IPS-18c (cell line): ENCODE data around the gene TMX4.
"Not testable (repeated sequence)": the region's sequence is repeated elsewhere in the genome, so short reads cannot be mapped to it uniquely, and the experiment has no call there.

Experiments
- H3K4me3 ChIP-seq: 2 replicates; pipeline ENCODE4 v1.7.0; 2013; ENCODE audit warnings: low read depth, mild to moderate bottlenecking, low read length, moderate library complexity; ENCODE audit not compliant: insufficient read depth
- H3K9me3 ChIP-seq: one replicate; pipeline ENCODE4 v1.6.1; 2013; ENCODE audit warnings: mild to moderate bottlenecking, low read length, moderate library complexity; ENCODE audit not compliant: control insufficient read depth, insufficient read depth

TMX4 gene

DNA sequence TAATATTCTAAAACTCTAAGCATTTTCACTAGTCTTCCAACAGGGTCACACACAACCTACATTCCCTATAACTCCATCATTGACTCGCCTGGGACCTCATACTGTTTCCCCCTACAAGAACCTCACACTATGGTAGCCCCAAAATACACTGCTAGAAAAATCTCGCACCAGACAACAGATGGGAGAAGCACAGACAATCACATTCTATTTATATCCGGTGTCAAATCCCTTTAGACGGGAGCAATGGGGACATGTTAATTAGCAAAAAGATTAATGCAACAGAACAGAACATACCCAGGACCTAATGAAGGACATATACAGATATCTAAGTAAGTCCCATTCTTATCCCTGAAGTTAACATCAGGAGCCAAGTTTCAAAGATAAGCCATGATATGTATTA is 33.6 kb downstream of the TMX4 start:
- Histone ChIP-seq H3K9me3 (no peaks in the 10 kb centered on the region), H3K4me3 (no peak overlapping the region)

DNA sequence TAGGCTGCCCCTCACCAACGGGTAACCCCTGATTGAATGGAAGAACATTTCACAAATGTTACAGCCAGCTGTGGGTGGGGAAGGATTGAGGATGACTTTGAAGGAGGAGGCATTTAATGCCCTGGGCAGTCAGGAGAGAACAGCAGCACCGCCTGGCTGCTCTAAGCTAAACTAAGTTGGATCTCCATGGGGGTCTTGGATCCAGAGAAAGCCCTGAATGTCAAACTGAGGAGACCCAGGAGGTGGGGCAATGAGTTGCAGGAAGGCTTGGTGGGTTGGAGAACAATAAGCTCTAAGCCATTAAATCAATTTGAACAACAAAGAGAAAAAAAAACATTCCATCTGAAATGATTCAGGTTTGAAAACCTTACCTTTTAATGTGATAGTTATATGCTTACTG is 35.4 kb downstream of the TMX4 start:
- no peak overlapping the region for H3K4me3 ChIP-seq

DNA sequence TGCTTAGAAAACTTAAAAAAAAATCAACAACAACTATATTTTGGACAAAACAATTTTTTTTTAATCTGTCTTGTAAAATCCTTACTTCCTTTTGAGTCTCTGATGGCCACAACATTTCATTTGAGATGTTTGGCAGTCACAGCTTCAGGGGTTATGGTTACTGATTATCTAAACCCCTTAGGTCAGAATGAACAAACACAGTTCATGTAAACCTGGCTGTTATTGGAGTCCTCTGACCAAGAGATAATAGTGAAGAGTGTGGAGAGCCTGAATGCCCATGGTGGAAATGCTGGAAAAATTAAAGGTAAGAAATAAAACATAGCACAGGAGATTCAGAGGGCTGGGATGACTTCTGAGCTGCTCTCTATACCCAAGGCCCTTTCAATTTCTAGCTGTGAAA is 38.2 kb downstream of the TMX4 start:
- H3K9me3 ChIP-seq, result no peaks in the 10 kb centered on the region
- H3K4me3 ChIP-seq, result no peak overlapping the region

More for the DNA sequence above, 35.4 kb downstream of the TMX4 start:
- no peaks in the 10 kb centered on the region for H3K9me3 ChIP-seq

DNA sequence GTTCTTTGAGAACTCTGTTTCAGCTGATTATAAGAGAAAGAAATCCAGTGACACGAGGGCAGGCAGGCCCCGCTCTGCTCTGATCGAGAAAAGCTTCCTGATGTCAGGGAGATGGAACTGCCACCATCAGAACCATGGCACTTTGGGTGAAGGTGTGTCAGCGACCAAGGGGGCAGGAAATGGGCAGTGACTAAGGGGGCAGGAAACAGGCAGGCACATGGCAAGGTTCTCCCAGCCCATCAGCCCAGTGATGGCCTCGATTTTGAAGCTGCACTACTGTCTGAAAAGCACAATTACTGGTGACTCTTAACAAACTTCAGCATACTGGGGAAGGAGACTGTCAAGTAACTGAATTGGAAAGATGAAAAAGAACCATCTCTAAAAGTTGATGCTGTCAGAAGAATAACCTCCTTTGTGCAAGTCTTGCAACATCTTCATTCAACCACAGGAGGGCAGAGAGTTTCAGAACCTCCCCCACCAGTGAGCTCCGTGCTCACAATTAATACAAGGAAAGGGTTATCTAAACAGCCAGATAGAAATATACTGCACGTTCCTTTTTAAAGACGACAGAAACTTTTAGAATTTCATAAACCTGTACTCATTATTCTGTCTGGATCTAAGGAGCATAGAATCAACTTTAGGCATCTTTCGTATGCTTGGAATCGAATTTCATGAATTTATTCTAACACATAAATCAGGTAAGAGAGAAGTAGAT is 39.1 kb downstream of the TMX4 start:
- Histone ChIP-seq H3K9me3 (no peaks in the 10 kb centered on the region), H3K4me3 (no peak overlapping the region)

DNA sequence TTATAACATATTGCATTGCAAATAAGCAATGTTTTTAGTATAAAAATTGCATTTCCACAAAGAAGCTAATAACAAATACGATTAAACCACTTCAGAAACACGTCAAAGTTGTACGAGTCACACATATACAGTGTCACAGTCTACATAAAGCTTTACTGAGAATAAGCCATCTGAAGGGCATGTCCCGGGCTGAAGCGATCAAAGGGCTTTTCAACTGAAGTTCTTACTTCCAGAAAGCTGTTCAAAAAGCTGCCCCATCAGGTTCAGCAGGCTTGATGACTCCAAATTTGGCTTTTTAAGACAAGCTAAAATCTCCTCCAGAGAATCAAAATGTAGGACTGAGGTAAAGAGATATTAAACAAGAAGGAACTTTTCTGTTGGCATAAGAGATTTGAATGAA is 41.9 kb downstream of the TMX4 start:
- Histone ChIP-seq H3K9me3 (no peaks in the 10 kb centered on the region), H3K4me3 (no peak overlapping the region)

DNA sequence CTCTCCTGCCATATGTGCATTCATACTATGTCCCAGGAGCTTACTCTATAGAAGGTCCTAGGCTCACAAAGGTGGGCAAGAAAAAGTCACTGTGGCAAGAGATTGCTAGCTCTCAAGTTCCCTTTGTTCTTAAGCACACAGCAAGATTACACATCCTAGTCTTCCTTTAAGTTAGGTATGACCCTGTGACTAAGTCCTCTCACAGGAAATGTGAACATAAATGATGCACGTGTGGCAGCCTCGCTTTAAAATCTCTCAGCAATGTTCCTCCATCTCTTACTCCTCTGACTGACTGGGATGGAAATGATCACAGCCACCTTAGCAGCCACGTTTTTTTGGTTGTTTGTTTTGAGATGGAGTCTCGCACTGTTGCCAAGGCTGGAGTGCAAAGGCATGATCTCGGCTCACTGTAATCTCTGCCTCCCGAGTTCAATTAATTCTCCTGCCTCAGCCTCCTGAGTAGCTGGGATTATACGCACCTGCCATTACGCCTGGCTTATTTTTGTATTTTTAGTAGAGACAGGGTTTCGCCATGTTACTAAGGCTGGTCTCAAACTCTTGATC is 43.6 kb downstream of the TMX4 start:
- H3K9me3 ChIP-seq, result no peaks in the 10 kb centered on the region
- H3K4me3 ChIP-seq, result no peak overlapping the region

DNA sequence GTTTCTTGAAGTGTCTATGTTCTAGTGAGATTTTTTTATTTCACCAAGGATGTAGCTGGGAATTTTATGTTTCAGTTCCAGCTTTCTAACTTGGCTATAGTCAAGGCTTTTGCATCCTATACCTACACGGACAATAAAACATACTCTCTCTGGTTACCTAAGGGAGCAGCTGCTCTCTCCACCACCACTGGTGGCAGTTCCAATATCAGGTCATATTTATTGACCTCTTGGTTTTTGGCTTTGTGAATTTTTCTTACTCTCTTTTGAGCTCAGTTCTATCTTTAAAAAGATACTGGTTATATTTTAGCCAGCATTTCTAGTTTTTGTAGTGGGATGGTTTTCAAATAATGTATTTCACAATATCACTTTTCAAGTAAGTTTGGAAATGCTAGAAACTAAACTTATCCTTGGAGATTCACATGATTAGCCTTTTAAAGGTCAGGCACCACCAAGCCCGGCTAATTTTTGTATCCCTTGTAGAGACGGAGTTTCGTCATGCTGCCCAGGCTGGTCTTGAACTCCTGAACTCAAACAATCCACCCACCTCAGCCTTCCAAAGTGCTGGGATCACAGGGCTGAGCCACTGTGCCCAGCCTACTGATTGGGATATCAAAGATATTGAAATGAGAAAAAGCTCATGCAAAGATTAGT is 44.7 kb downstream of the TMX4 start:
- H3K4me3 ChIP-seq, result no peak overlapping the region

DNA sequence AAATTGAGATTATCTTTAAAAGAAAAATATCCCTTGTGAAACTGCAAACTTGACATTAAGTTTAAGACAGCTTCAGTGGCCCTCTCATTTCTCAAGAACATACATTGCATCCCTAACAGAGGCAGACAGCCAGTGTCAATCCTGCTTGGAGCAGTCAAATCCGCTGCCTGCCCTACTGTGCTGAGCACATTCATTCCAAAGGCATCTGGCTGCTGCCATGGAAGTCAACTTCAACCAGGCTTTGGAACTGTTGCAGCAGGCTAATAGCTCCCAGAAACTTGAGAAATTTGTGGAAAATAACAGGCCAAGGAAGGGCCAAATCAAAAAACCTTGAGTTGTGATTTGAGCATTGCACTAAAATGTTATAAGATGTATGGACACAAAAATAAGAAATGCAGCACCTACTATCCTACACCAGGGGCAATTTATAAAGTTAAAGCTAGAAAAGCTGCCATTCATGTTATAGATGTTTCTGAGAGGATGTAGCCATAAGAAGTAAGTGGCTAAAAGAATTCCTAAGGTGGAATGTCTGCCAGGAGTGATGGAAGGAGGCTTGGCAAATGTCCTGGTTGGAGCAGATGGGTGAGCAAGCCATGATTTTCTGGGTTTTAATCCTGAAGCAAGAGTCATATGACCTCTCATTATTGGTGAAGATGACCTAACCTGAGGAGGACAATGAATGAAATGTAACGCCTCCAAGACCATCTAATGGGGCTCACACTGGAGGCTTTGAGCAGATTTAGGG is 47.9 kb downstream of the TMX4 start:
- Histone ChIP-seq H3K4me3 (no peak overlapping the region), H3K9me3 (no peaks in the 10 kb centered on the region)

More for the DNA sequence above, 44.7 kb downstream of the TMX4 start:
- no peaks in the 10 kb centered on the region for H3K9me3 ChIP-seq

DNA sequence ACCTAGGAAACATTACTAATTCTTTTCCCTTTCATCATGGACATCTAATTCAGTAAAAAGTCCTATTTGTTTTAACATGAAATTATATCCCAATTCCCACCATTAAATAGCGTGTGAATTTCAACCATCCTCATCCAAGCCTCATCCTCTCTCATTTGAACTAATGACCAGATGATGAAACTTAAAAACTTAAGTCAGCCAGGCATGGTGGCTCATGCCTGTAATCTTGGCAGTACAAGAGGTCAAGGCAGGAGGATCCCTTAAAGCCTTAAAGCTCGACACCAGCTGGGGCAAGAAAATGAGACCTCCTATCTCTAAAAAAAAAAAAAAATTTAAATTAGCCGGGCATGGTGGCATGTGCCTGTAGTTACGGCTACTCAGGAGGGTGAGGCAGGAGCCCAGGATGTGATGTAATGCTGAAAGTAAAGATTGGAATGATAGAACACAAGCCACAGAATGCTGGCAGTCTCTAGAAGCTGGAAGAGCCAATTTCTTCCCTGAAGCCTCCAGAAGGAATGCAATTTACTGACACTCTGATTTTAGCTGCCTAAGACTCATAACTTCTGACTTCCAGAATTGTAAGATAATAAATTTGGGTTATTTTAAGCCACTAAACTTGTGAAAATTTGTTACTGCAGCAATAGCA is 52.2 kb downstream of the TMX4 start:
- Histone ChIP-seq H3K4me3 (no peak overlapping the region), H3K9me3 (no peaks in the 10 kb centered on the region)

DNA sequence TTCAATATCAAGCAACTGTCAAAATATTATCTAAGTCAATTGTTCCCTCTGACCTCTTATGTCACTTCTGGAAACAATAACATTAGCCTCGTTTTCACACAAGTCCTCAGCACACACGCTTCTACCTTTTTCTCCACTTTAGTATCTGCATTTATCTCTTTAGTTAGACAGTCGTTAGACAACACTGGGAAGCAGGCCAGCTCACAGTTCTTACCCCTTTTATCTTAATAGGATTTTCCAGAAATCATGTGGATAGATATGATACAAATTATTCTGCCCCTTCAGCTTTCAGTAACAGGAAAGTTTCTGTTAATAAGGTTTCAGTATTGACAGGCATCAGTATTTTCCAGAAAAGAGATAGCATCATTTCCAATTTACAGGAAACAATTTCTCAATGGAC is 53.4 kb downstream of the TMX4 start:
- no peak overlapping the region for H3K4me3 ChIP-seq
- H3K9me3 ChIP-seq, result no peaks in the 10 kb centered on the region

DNA sequence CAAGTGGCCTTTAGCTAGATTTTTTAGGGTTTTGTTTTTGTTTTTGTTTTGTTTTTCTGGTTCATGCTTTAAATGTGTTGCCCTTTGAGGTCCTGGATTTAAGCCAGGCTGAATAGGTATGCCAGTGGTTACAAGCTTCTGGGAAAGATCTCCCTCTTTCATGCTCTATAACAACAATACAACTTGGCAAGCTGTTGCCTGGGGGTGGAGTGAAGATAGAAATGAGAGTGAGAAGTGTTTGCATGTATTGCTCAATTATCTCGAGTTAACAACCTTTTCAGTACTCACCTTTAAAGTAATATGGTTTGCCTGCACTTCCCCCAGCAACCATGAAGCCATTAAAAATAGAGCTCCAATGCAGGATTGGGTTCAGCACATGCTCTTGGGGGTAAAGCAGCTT is 60.1 kb downstream of the TMX4 start:
- peaks cover 6% of the 10 kb centered on the region for H3K9me3 ChIP-seq
- no peak overlapping the region for H3K4me3 ChIP-seq

DNA sequence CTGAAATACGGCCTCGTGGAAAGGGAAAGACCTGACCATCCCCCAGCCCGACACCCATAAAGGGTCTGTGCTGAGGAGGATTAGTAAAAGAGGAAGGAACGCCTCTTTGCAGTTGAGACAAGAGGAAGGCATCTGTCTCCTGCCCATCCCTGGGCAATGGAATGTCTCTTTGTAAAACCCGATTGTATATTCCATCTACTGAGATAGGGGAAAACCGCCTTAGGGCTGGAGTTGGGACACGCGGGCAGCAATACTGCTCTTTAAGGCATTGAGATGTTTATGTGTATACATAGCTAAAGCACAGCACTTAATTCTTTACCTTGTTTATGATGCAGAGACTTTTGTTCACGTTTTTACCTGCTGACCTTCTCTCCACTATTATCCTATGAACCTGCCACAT is 63.0 kb downstream of the TMX4 start:
- not testable (repeated sequence) for H3K4me3 ChIP-seq, H3K9me3 ChIP-seq

DNA sequence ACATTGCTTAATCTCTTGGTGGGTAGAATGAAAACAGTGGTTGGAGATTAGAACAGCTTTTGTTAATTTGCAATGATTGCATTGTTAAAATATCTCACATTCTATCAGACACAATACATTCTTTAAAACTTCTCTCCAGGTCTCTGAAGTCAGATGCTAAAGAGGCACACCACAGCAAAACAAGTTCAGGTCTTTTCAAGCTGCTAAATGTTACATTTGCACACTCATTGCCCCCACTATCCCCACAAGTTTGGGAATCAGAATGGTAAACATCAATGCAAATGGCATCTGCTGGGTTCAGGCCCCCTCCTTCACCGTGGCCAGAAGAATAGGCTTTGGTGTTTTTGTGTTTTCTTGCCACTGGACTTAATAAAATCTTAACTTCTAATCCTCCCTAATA is 69.2 kb downstream of the TMX4 start:
- Histone ChIP-seq H3K4me3 (no peak overlapping the region), H3K9me3 (no peaks in the 10 kb centered on the region)

DNA sequence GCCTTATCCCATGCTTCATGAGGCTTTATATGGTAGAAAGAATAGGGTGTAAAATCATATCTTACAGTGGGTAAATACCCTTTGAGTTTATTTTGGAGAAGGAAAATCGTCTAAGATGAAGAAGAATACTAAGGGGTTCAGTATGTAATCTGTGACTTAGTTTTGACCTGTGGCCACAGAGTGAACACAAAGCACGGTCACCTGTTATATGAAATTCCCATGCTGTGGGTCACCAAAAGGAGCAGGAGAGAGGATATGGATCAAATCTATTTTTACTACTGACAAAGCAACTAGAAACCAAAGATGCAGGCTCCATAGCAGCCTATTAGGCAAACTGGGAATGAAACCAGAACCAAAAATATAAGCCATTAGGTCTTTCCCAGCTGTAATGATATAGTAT is 75.7 kb downstream of the TMX4 start:
- no peak overlapping the region for H3K4me3 ChIP-seq
- no peaks in the 10 kb centered on the region for H3K9me3 ChIP-seq

DNA sequence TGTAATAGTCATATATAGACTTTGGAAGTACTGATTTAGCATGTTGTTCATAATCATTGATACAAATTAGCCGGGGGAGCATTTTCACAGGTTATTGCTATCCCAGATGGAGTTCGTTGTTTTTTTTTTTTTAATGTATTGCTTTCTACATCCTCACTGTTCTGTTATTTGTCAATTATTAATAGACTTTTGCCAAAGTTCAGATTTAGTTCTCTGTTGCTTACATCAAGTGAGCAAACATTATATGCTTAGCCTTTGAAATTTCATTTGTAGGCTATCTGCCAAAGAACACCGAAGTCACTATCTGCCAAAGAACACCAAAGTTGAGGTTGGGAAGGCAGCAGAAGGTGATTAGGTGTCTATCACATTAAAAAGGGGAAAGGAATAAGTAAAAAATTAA is 79.2 kb downstream of the TMX4 start, which contains the start of gene HAO1:
Gene HAO1, minus strand, starts transcription at position 118 of the 400 bp plus-strand sequence. Its CDS starts 36 bp downstream, at position 82.
- no peak within 1 kb of the TSS for H3K4me3 ChIP-seq
- H3K9me3 ChIP-seq, result no peaks in the 10 kb centered on the region

DNA sequence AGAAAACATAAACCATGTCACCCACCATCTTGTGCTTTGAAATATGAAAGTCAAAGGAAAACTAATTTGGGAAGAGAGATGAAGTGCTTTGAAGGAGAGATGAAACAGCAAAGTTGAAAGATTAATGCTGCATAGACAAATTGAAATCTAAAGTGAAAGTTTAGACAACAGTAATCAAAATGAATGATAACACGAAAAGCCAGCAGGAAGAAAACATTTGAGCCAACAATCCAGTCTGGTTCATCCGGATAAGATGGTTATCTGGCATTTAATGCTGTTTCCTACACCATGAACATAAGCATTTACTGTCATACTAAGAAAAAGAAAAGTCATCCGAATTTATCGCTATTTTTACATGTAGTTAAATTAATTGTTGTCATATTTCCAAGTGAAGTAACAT is 79.9 kb downstream of the TMX4 start:
- Histone ChIP-seq H3K9me3 (no peaks in the 10 kb centered on the region), H3K4me3 (no peak overlapping the region)

DNA sequence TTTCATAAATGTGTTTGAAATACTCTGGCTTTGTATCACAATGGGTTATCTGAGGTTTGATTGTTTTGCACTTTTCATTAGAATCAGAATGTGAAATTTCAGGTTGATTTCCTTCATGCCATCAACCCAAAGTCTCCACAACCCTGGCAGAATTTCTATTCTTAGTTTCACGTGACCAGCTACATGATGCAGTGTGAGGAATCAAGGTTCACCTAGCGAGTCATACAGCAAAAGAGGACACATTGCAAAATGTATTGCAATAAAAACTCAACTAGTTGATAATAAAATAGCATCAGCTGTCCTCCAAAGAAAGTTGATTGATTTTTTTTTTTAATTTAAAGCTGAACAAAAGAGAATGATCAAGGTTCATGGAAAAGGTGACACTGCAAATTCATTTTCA is 81.5 kb downstream of the TMX4 start:
- Histone ChIP-seq H3K9me3 (no peaks in the 10 kb centered on the region), H3K4me3 (no peak overlapping the region)
